Measurements from ENCODE around the gene P2RX1. TPM values are rescaled to one million over a fixed set of nuclear protein-coding genes. Genes with fewer than 3 reads are reported as not detected.

The P2RX1 gene
- polyA plus RNA-seq, 4 donors, result 2.2 to 53.4 (median 3.2) TPM; not detected in 1

GRCh38 chr17:3955673-3955988, 39.4 kb upstream of the P2RX1 start:
- peaks cover 2 to 16% (median 5%) of the 10 kb centered on the region in 3 donors for H3K4me1 ChIP-seq (ENCODE audit: control insufficient read depth in 3 of 3, insufficient read depth in 2 of 3, low read depth in 1 of 3, low read length in 2 of 3)
- 85 to 96% (median 93%) methylated on average over 10 of the region's 10 CpGs for WGBS, 3 donors
- FAIRE-seq, result no peak
- H3K4me3 ChIP-seq (ENCODE audit: low read depth in 1 of 3, low read length in 3 of 3), result no peak overlapping the region
- no peaks in the 10 kb centered on the region for H3K9me3 ChIP-seq (ENCODE audit: control insufficient read depth in 2 of 2, insufficient read depth in 1 of 2, low read depth in 1 of 2, low read length in 1 of 2)
- H3K36me3 ChIP-seq (ENCODE audit: control insufficient read depth in 3 of 3, insufficient read depth in 2 of 3, low read depth in 1 of 3, low read length in 3 of 3), result peaks cover 0 to 45% (median 4%) of the 10 kb centered on the region in 3 donors
- DNase-seq, result no peak
- peak overlapping the region in 1 of 3 donors; percentile 12 for H3K27ac ChIP-seq (ENCODE audit: low read depth in 1 of 3, low read length in 2 of 3)
- no peaks in the 10 kb centered on the region for H3K27me3 ChIP-seq (ENCODE audit: control insufficient read depth in 3 of 3, insufficient read depth in 3 of 3, low read length in 3 of 3)

- no peaks in the 10 kb centered on the region for H3K9me3 ChIP-seq (ENCODE audit: control insufficient read depth in 2 of 2, insufficient read depth in 1 of 2, low read depth in 1 of 2, low read length in 1 of 2)
- H3K4me3 ChIP-seq (ENCODE audit: low read depth in 1 of 3, low read length in 3 of 3), result no peak overlapping the region
- H3K27ac ChIP-seq (ENCODE audit: low read depth in 1 of 3, low read length in 2 of 3), result peak overlapping the region in 1 of 3 donors; percentile 12
- H3K36me3 ChIP-seq (ENCODE audit: control insufficient read depth in 3 of 3, insufficient read depth in 2 of 3, low read depth in 1 of 3, low read length in 3 of 3), result peaks cover 0 to 46% (median 4%) of the 10 kb centered on the region in 3 donors
- peaks cover 2 to 12% (median 5%) of the 10 kb centered on the region in 3 donors for H3K4me1 ChIP-seq (ENCODE audit: control insufficient read depth in 3 of 3, insufficient read depth in 2 of 3, low read depth in 1 of 3, low read length in 2 of 3)
- WGBS, 3 donors, result 75 to 84% (median 82%) methylated on average over 18 of the region's 18 CpGs
- H3K27me3 ChIP-seq (ENCODE audit: control insufficient read depth in 3 of 3, insufficient read depth in 3 of 3, low read length in 3 of 3), result no peaks in the 10 kb centered on the region
- no peak for DNase-seq
- no peak for FAIRE-seq
Observed at GRCh38 chr17:3954976-3955672, 38.9 kb upstream of the P2RX1 start.

- FAIRE-seq, result no peak
- WGBS, 3 donors, result 91 to 99% (median 96%) methylated on average over 9 to 10 of the region's 10 CpGs
Observed at GRCh38 chr17:3954086-3954485, 37.8 kb upstream of the P2RX1 start.

GRCh38 chr17:3953542-3953941, 37.3 kb upstream of the P2RX1 start:
- 92 to 94% (median 93%) methylated on average over 11 to 14 of the region's 14 CpGs for WGBS, 3 donors
- no peaks in the 10 kb centered on the region for H3K27me3 ChIP-seq (ENCODE audit: control insufficient read depth in 3 of 3, insufficient read depth in 3 of 3, low read length in 3 of 3)
- H3K4me3 ChIP-seq (ENCODE audit: low read depth in 1 of 3, low read length in 3 of 3), result no peak overlapping the region
- H3K27ac ChIP-seq (ENCODE audit: low read depth in 1 of 3, low read length in 2 of 3), result no peak overlapping the region
- H3K9me3 ChIP-seq (ENCODE audit: control insufficient read depth in 2 of 2, insufficient read depth in 1 of 2, low read depth in 1 of 2, low read length in 1 of 2), result no peaks in the 10 kb centered on the region
- no peaks in the 10 kb centered on the region for H3K4me1 ChIP-seq (ENCODE audit: control insufficient read depth in 3 of 3, insufficient read depth in 2 of 3, low read depth in 1 of 3, low read length in 2 of 3)
- no peak for FAIRE-seq
- peaks cover 0 to 48% (median 4%) of the 10 kb centered on the region in 3 donors for H3K36me3 ChIP-seq (ENCODE audit: control insufficient read depth in 3 of 3, insufficient read depth in 2 of 3, low read depth in 1 of 3, low read length in 3 of 3)
- DNase-seq, result no peak

More at GRCh38 chr17:3954086-3954485, 37.8 kb upstream of the P2RX1 start:
- Histone ChIP-seq H3K4me1 (ENCODE audit: control insufficient read depth in 3 of 3, insufficient read depth in 2 of 3, low read depth in 1 of 3, low read length in 2 of 3) (peaks cover 0 to 2% (median under 1%) of the 10 kb centered on the region in 3 donors), H3K36me3 (ENCODE audit: control insufficient read depth in 3 of 3, insufficient read depth in 2 of 3, low read depth in 1 of 3, low read length in 3 of 3) (peaks cover 0 to 45% (median 4%) of the 10 kb centered on the region in 3 donors), H3K4me3 (ENCODE audit: low read depth in 1 of 3, low read length in 3 of 3) (no peak overlapping the region), H3K27ac (ENCODE audit: low read depth in 1 of 3, low read length in 2 of 3) (no peak overlapping the region), H3K27me3 (ENCODE audit: control insufficient read depth in 3 of 3, insufficient read depth in 3 of 3, low read length in 3 of 3) (no peaks in the 10 kb centered on the region), H3K9me3 (ENCODE audit: control insufficient read depth in 2 of 2, insufficient read depth in 1 of 2, low read depth in 1 of 2, low read length in 1 of 2) (no peaks in the 10 kb centered on the region)
- DNase-seq, result no peak

- Histone ChIP-seq H3K4me3 (ENCODE audit: low read depth in 1 of 3, low read length in 3 of 3) (no peak overlapping the region), H3K9me3 (ENCODE audit: control insufficient read depth in 2 of 2, insufficient read depth in 1 of 2, low read depth in 1 of 2, low read length in 1 of 2) (no peaks in the 10 kb centered on the region), H3K27ac (ENCODE audit: low read depth in 1 of 3, low read length in 2 of 3) (no peak overlapping the region), H3K27me3 (ENCODE audit: control insufficient read depth in 3 of 3, insufficient read depth in 3 of 3, low read length in 3 of 3) (no peaks in the 10 kb centered on the region), H3K36me3 (ENCODE audit: control insufficient read depth in 3 of 3, insufficient read depth in 2 of 3, low read depth in 1 of 3, low read length in 3 of 3) (peaks cover 0 to 49% (median 4%) of the 10 kb centered on the region in 3 donors), H3K4me1 (ENCODE audit: control insufficient read depth in 3 of 3, insufficient read depth in 2 of 3, low read depth in 1 of 3, low read length in 2 of 3) (no peaks in the 10 kb centered on the region)
- FAIRE-seq, result no peak
- 92 to 96% (median 95%) methylated on average over 14 of the region's 14 CpGs for WGBS, 3 donors
- no peak for DNase-seq
Observed at GRCh38 chr17:3952186-3952585, 35.9 kb upstream of the P2RX1 start.

GRCh38 chr17:3951420-3951819, 35.2 kb upstream of the P2RX1 start:
- no peaks in the 10 kb centered on the region for H3K4me1 ChIP-seq (ENCODE audit: control insufficient read depth in 3 of 3, insufficient read depth in 2 of 3, low read depth in 1 of 3, low read length in 2 of 3)

GRCh38 chr17:3951003-3951402, 34.7 kb upstream of the P2RX1 start:
- no peak overlapping the region for H3K4me3 ChIP-seq (ENCODE audit: low read depth in 1 of 3, low read length in 3 of 3)
- FAIRE-seq (no peak), DNase-seq (no peak)
- H3K27ac ChIP-seq (ENCODE audit: low read depth in 1 of 3, low read length in 2 of 3), result no peak overlapping the region
- H3K36me3 ChIP-seq (ENCODE audit: control insufficient read depth in 3 of 3, insufficient read depth in 2 of 3, low read depth in 1 of 3, low read length in 3 of 3), result peaks cover 0 to 46% (median 4%) of the 10 kb centered on the region in 3 donors
- no peaks in the 10 kb centered on the region for H3K27me3 ChIP-seq (ENCODE audit: control insufficient read depth in 3 of 3, insufficient read depth in 3 of 3, low read length in 3 of 3)
- no peaks in the 10 kb centered on the region for H3K9me3 ChIP-seq (ENCODE audit: control insufficient read depth in 2 of 2, insufficient read depth in 1 of 2, low read depth in 1 of 2, low read length in 1 of 2)
- no peaks in the 10 kb centered on the region for H3K4me1 ChIP-seq (ENCODE audit: control insufficient read depth in 3 of 3, insufficient read depth in 2 of 3, low read depth in 1 of 3, low read length in 2 of 3)
- 94 to 97% (median 96%) methylated on average over 17 of the region's 17 CpGs for WGBS, 3 donors

More at GRCh38 chr17:3951420-3951819, 35.2 kb upstream of the P2RX1 start:
- no peaks in the 10 kb centered on the region for H3K9me3 ChIP-seq (ENCODE audit: control insufficient read depth in 2 of 2, insufficient read depth in 1 of 2, low read depth in 1 of 2, low read length in 1 of 2)
- WGBS, 3 donors, result 81 to 91% (median 89%) methylated on average over 13 to 16 of the region's 16 CpGs
- no peak for DNase-seq
- H3K36me3 ChIP-seq (ENCODE audit: control insufficient read depth in 3 of 3, insufficient read depth in 2 of 3, low read depth in 1 of 3, low read length in 3 of 3), result peaks cover 0 to 49% (median 4%) of the 10 kb centered on the region in 3 donors
- H3K4me3 ChIP-seq (ENCODE audit: low read depth in 1 of 3, low read length in 3 of 3), result no peak overlapping the region
- no peak for FAIRE-seq
- no peak overlapping the region for H3K27ac ChIP-seq (ENCODE audit: low read depth in 1 of 3, low read length in 2 of 3)
- H3K27me3 ChIP-seq (ENCODE audit: control insufficient read depth in 3 of 3, insufficient read depth in 3 of 3, low read length in 3 of 3), result no peaks in the 10 kb centered on the region

- FAIRE-seq (no peak), DNase-seq (no peak)
- no peaks in the 10 kb centered on the region for H3K4me1 ChIP-seq (ENCODE audit: control insufficient read depth in 3 of 3, insufficient read depth in 2 of 3, low read depth in 1 of 3, low read length in 2 of 3)
- H3K9me3 ChIP-seq (ENCODE audit: control insufficient read depth in 2 of 2, insufficient read depth in 1 of 2, low read depth in 1 of 2, low read length in 1 of 2), result no peaks in the 10 kb centered on the region
- no peak overlapping the region for H3K27ac ChIP-seq (ENCODE audit: low read depth in 1 of 3, low read length in 2 of 3)
- H3K27me3 ChIP-seq (ENCODE audit: control insufficient read depth in 3 of 3, insufficient read depth in 3 of 3, low read length in 3 of 3), result no peaks in the 10 kb centered on the region
- H3K36me3 ChIP-seq (ENCODE audit: control insufficient read depth in 3 of 3, insufficient read depth in 2 of 3, low read depth in 1 of 3, low read length in 3 of 3), result peaks cover 0 to 51% (median 4%) of the 10 kb centered on the region in 3 donors
- 91 to 94% (median 94%) methylated on average over 11 to 12 of the region's 12 CpGs for WGBS, 3 donors
- H3K4me3 ChIP-seq (ENCODE audit: low read depth in 1 of 3, low read length in 3 of 3), result no peak overlapping the region
Observed at GRCh38 chr17:3950584-3950983, 34.3 kb upstream of the P2RX1 start.
